Hepatocyte (in vitro differentiated cells): ENCODE results near the gene AGAP1. TPM values are rescaled to one million over a fixed set of nuclear protein-coding genes. Genes with fewer than 3 reads are reported as not detected.

Experiments
- DNase-seq: peaks from one replicate; pipeline ENCODE4 v3.0.0-alpha.2; 2016; ENCODE audit warnings: low spot score
- H2AFZ ChIP-seq: fragments of 200-600 bp; sonication (generic); 2 replicates; pipeline ENCODE4 v1.6.0; 2016; ENCODE audit warnings: antibody characterized with exemption, mild to moderate bottlenecking
- H3K27ac ChIP-seq: fragments of 200-600 bp; sonication (generic); 2 replicates; pipeline ENCODE4 v1.5.1; 2016; ENCODE audit warnings: mild to moderate bottlenecking
- H3K27me3 ChIP-seq: fragments of 200-600 bp; sonication (generic); 2 replicates; pipeline ENCODE4 v1.6.1; 2016
- H3K36me3 ChIP-seq: fragments of 200-600 bp; sonication (generic); replicated peaks from 2 replicates; pipeline ENCODE4 v1.5.1; 2016; ENCODE audit warnings: low read depth; ENCODE audit not compliant: insufficient read depth
- H3K4me1 ChIP-seq: fragments of 200-600 bp; sonication (generic); 2 replicates; pipeline ENCODE4 v1.5.1; 2016; ENCODE audit warnings: mild to moderate bottlenecking, moderate library complexity; ENCODE audit not compliant: insufficient read depth
- H3K4me2 ChIP-seq: fragments of 200-600 bp; sonication (generic); 2 replicates; pipeline ENCODE4 v1.6.0; 2016
- H3K4me3 ChIP-seq: fragments of 200-600 bp; sonication (generic); 2 replicates; pipeline ENCODE4 v1.5.1; 2016; ENCODE audit warnings: mild to moderate bottlenecking
- H3K79me2 ChIP-seq: fragments of 200-600 bp; sonication (generic); 2 replicates; pipeline ENCODE4 v1.6.0; 2017; ENCODE audit warnings: mild to moderate bottlenecking
- H3K9me2 ChIP-seq: fragments of 200-600 bp; sonication (generic); replicated peaks from 2 replicates; pipeline ENCODE4 v1.6.0; 2017; ENCODE audit warnings: mild to moderate bottlenecking; ENCODE audit not compliant: insufficient read depth
- H3K9me3 ChIP-seq: fragments of 200-600 bp; sonication (generic); 2 replicates; pipeline ENCODE4 v1.5.1; 2016; ENCODE audit warnings: low read depth, mild to moderate bottlenecking
- H4K20me1 ChIP-seq: fragments of 200-600 bp; sonication (generic); 2 replicates; pipeline ENCODE4 v1.6.0; 2016; ENCODE audit warnings: mild to moderate bottlenecking; ENCODE audit not compliant: insufficient read depth, poor library complexity, severe bottlenecking
- EZH2 ChIP-seq: fragments of 200-600 bp; sonication (generic); IDR thresholded peaks from 2 replicates; pipeline ENCODE4 v1.6.1; 2016; ENCODE audit warnings: antibody characterized with exemption, mild to moderate bottlenecking, borderline replicate concordance
- EZH2phosphoT487 ChIP-seq: fragments of 200-600 bp; sonication (generic); IDR thresholded peaks from one replicate; pipeline ENCODE4 v1.6.1; 2018; ENCODE audit warnings: antibody characterized with exemption, mild to moderate bottlenecking, low read depth, moderate library complexity; ENCODE audit not compliant: unreplicated experiment, severe bottlenecking
- WGBS: methylation state at CpG from one replicate; pipeline ENCODE4 v1.1.6; 2016; ENCODE audit warnings: low lambda C conversion rate; ENCODE audit errors: missing lambda C conversion rate; 5-methylcytosine and 5-hydroxymethylcytosine counted together
- polyA plus RNA-seq: library from polyadenylated mRNA; unstranded; fragments of >200 nt; fragmentation: Nextera tagmentation; extraction: Ambion mirVana; gene quantifications from 2 replicates; pipeline ENCODE4 v1.2.1, GENCODE V29; 2016
- total RNA-seq: library from RNA; depleted of rRNA; stranded (reverse); fragments of >200 nt; gene quantifications from 2 replicates; pipeline ENCODE4 v1.2.3, GENCODE V29; 2014
- TF ChIP-seq, protein P1 (sequence below): fragments of 200-600 bp; sonication (generic); IDR thresholded peaks from 2 replicates; pipeline ENCODE4 v1.5.1; 2016; ENCODE audit warnings: antibody characterized with exemption, mild to moderate bottlenecking; ENCODE audit not compliant: poor library complexity

AGAP1 gene
- total and polyA plus RNA-seq, 2 experiments from 2014 or later, result 12.1 to 20.0 TPM

DNA sequence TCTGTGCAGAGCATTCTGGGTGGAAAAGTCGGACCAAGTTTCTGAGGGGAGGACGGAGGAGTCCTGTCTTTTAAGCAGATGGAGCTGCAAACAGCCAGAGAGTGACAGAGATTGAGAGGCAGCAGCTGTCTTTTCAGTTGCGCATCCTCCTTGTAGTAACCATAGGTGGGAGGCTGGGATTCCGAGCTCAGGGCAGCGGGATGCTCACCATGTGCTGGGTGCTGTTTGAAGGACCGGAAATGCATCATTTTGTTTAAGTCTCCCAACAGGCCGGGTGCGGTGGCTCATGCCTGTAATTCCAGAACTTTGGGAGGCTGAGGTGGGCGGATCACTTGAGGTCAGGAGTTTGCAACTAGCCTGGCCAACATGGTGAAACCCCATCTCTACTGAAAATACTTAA lies 93.4 kb downstream of the AGAP1 start:
- no peaks in the 10 kb centered on the region for H3K4me1 ChIP-seq
- no peak overlapping the region for H3K4me3 ChIP-seq
- TF ChIP-seq, protein P1, sequence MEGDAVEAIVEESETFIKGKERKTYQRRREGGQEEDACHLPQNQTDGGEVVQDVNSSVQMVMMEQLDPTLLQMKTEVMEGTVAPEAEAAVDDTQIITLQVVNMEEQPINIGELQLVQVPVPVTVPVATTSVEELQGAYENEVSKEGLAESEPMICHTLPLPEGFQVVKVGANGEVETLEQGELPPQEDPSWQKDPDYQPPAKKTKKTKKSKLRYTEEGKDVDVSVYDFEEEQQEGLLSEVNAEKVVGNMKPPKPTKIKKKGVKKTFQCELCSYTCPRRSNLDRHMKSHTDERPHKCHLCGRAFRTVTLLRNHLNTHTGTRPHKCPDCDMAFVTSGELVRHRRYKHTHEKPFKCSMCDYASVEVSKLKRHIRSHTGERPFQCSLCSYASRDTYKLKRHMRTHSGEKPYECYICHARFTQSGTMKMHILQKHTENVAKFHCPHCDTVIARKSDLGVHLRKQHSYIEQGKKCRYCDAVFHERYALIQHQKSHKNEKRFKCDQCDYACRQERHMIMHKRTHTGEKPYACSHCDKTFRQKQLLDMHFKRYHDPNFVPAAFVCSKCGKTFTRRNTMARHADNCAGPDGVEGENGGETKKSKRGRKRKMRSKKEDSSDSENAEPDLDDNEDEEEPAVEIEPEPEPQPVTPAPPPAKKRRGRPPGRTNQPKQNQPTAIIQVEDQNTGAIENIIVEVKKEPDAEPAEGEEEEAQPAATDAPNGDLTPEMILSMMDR, result no peak
- TF ChIP-seq EZH2phosphoT487, result no peak
- TF ChIP-seq EZH2, result no peak
- H3K4me2 ChIP-seq, result no peak overlapping the region
- H3K27me3 ChIP-seq, result no peaks in the 10 kb centered on the region
- H3K79me2 ChIP-seq, result peaks cover 42% of the 10 kb centered on the region
- H3K36me3 ChIP-seq, result no peaks in the 10 kb centered on the region
- H3K9me3 ChIP-seq, result no peaks in the 10 kb centered on the region
- no peaks in the 10 kb centered on the region for H3K9me2 ChIP-seq
- no peak for DNase-seq
- H4K20me1 ChIP-seq, result peaks cover 10% of the 10 kb centered on the region
- no peak overlapping the region for H3K27ac ChIP-seq
- H2AFZ ChIP-seq, result no peak overlapping the region
- WGBS, result 88% methylated on average over 9 of the region's 9 CpGs

DNA sequence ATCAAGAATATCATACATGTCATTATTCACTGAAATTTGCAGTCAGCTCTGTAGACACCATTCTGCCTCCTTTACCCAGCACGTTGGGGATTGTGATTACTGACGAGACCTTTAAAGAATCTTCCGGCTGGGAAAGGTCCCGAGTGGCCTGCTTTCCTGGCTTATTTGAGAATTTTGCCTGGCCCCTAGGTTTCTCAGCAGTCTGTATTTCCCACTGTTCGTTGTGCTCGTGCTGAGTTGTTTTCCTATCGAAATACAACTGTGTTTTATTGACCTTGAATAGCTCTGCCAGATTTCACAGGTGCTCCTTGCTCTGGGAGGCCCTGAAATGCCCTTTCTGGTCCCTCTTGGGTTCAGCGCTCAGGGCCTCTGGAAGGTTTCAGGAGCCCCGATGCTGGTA lies 94.9 kb downstream of the AGAP1 start:
- no peaks in the 10 kb centered on the region for H3K4me1 ChIP-seq
- H3K9me3 ChIP-seq, result no peaks in the 10 kb centered on the region
- H3K27me3 ChIP-seq, result no peaks in the 10 kb centered on the region
- H3K4me3 ChIP-seq, result no peak overlapping the region
- no peak for DNase-seq
- 80% methylated on average over 9 of the region's 9 CpGs for WGBS
- H3K36me3 ChIP-seq, result no peaks in the 10 kb centered on the region
- H3K27ac ChIP-seq, result no peak overlapping the region
- peaks cover 29% of the 10 kb centered on the region for H3K79me2 ChIP-seq
- peaks cover 4% of the 10 kb centered on the region for H4K20me1 ChIP-seq
- no peak overlapping the region for H2AFZ ChIP-seq
- TF ChIP-seq EZH2phosphoT487 (no peak), EZH2 (no peak)
- TF ChIP-seq, protein P1, result no peak
- no peak overlapping the region for H3K4me2 ChIP-seq
- H3K9me2 ChIP-seq, result no peaks in the 10 kb centered on the region

DNA sequence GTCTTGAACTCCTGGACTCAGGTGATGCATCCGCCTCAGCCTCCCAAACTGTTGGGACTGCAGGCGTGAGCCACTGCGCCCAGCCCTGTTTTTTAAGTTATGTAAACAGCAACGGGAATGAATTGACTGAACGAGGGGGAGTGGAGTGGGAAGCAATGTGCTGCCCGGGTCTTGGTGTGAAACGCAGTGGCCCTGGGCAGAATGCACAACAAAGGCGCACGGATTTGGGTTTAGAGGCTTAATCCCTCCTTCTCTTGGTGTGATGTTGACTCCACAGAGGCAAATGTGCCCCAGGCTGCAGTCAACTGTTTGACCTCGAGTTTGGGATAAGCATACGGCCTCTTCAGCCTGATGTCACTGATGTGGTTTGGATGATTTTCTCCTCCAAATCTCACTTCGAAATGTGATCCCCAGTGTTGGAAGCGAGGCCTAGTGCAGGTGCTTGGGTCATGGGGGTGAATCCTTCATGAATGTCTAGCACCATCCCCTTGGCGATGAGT lies 97.4 kb downstream of the AGAP1 start:
- H3K4me3 ChIP-seq, result no peak overlapping the region
- H3K4me2 ChIP-seq, result no peak overlapping the region
- no peaks in the 10 kb centered on the region for H3K9me2 ChIP-seq
- no peak for DNase-seq
- no peaks in the 10 kb centered on the region for H3K36me3 ChIP-seq
- H2AFZ ChIP-seq, result no peak overlapping the region
- no peaks in the 10 kb centered on the region for H3K4me1 ChIP-seq
- WGBS, result 88% methylated on average over 14 of the region's 14 CpGs
- H3K9me3 ChIP-seq, result no peaks in the 10 kb centered on the region
- H3K27me3 ChIP-seq, result no peaks in the 10 kb centered on the region
- H4K20me1 ChIP-seq, result peaks cover 14% of the 10 kb centered on the region
- H3K79me2 ChIP-seq, result peaks cover 17% of the 10 kb centered on the region
- no peak overlapping the region for H3K27ac ChIP-seq
- TF ChIP-seq EZH2phosphoT487 (no peak), EZH2 (no peak)
- TF ChIP-seq, protein P1, result no peak

DNA sequence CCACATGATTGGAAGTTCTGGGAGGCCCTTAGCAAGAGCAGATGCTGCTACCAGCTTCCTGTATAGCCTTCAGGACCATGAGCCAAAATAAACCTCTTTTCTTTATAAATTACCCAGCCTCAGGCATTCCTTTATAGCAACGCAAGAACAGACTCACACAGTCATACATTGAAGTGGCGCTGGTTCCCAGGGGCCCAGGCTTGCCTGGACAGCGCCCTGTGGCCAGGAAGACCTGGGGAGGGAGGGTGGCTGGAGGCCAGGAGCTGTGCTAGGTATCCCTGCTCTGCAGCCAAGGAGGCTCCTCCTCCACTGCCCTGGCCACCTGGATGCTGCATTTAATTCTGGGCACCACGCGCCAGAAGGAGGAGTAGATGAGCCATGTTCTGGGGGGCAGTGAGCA lies 98.1 kb downstream of the AGAP1 start:
- Histone ChIP-seq H3K36me3 (no peaks in the 10 kb centered on the region), H2AFZ (no peak overlapping the region), H3K79me2 (peaks cover 17% of the 10 kb centered on the region), H3K9me2 (no peaks in the 10 kb centered on the region), H3K27me3 (no peaks in the 10 kb centered on the region), H3K4me2 (no peak overlapping the region), H3K9me3 (no peaks in the 10 kb centered on the region), H4K20me1 (peaks cover 15% of the 10 kb centered on the region), H3K27ac (no peak overlapping the region), H3K4me1 (no peaks in the 10 kb centered on the region), H3K4me3 (no peak overlapping the region)
- no peak for DNase-seq
- 88% methylated on average over 5 of the region's 5 CpGs for WGBS
- no peak for TF ChIP-seq EZH2
- TF ChIP-seq EZH2phosphoT487, result no peak
- TF ChIP-seq, protein P1, result no peak
